IMR-90 (cell line): ENCODE results near the gene KRTAP9-9. TPM values are rescaled to one million over a fixed set of nuclear protein-coding genes. Genes with fewer than 3 reads are reported as not detected.

Source experiments
- ATAC-seq: fragments of 200-7000 bp; cut with Tn5 transposase; 2 replicates; pipeline ENCODE4 v1.9.1; 2020; ENCODE audit warnings: low read depth, mild to moderate bottlenecking, moderate library complexity
- BruUV-seq: library from RNA; stranded (reverse); fragments of 400-500 nt; replicated peaks from 2 replicates; lab custom pipeline; 2021; lab: Mats Ljungman, UMichigan
- CTCF ChIA-PET: fragments of 300-600 bp; formaldehyde crosslinking; extraction: SDS; loops from one replicate; lab custom pipeline; 2021; ENCODE audit warnings: antibody characterized with exemption; lab: Yijun Ruan, JAX
- POLR2A ChIA-PET: fragments of 300-600 bp; sonication (Branson Sonifier 250); formaldehyde crosslinking; loops from one replicate; lab custom pipeline; 2022; ENCODE audit warnings: antibody characterized with exemption; ENCODE audit not compliant: unreplicated experiment; lab: Charles Lee
- DNase-seq: peaks from one replicate; pipeline ENCODE4 v3.0.0; 2013
- H2AFZ ChIP-seq: replicated peaks from 2 replicates; pipeline ENCODE3; 2013; ENCODE audit warnings: low read length, mild to moderate bottlenecking; ENCODE audit not compliant: poor library complexity
- H2AK5ac ChIP-seq: 2 replicates; pipeline ENCODE4 v1.6.1; 2013; ENCODE audit warnings: low read depth, low read length, inconsistent platforms
- H2AK9ac ChIP-seq: replicated peaks from 2 replicates; pipeline ENCODE3; 2013; ENCODE audit warnings: mild to moderate bottlenecking, low read depth, low read length, moderate library complexity; ENCODE audit not compliant: poor library complexity
- H2BK120ac ChIP-seq: 2 replicates; pipeline ENCODE4 v1.6.1; 2013; ENCODE audit warnings: low read depth, low read length, inconsistent platforms
- H2BK15ac ChIP-seq: 3 replicates; pipeline ENCODE4 v1.6.1; 2013; ENCODE audit warnings: low read depth, low read length, inconsistent platforms
- H2BK20ac ChIP-seq: 2 replicates; pipeline ENCODE4 v1.6.1; 2013; ENCODE audit warnings: low read depth, mild to moderate bottlenecking, inconsistent platforms, low read length, moderate library complexity
- H2BK5ac ChIP-seq: 2 replicates; pipeline ENCODE4 v1.6.1; 2013; ENCODE audit warnings: mild to moderate bottlenecking, low read depth, low read length, inconsistent platforms; ENCODE audit not compliant: poor library complexity, severe bottlenecking
- H3K14ac ChIP-seq: replicated peaks from 2 replicates; pipeline ENCODE4 v1.6.1; 2013; ENCODE audit warnings: low read depth, low read length, inconsistent platforms
- H3K18ac ChIP-seq: 2 replicates; pipeline ENCODE4 v1.6.1; 2013; ENCODE audit warnings: low read depth, low read length, control low read depth
- H3K23ac ChIP-seq: 2 replicates; pipeline ENCODE4 v1.6.1; 2013; ENCODE audit warnings: low read depth, low read length, inconsistent platforms
- H3K27ac ChIP-seq: 2 replicates; pipeline ENCODE4 v1.5.1; 2013; ENCODE audit warnings: mild to moderate bottlenecking, control low read depth, low read length; ENCODE audit not compliant: insufficient read depth
- H3K27me3 ChIP-seq: 2 replicates; pipeline ENCODE4 v1.6.1; 2013; ENCODE audit warnings: low read length; ENCODE audit not compliant: control insufficient read depth, insufficient read depth
- H3K36me3 ChIP-seq: 2 replicates; pipeline ENCODE4 v1.6.1; 2013; ENCODE audit warnings: low read length, mixed read lengths; ENCODE audit not compliant: control insufficient read depth, insufficient read depth
- H3K4ac ChIP-seq: 2 replicates; pipeline ENCODE4 v1.6.1; 2013; ENCODE audit warnings: low read depth, low read length, inconsistent platforms
- H3K4me1 ChIP-seq: 2 replicates; pipeline ENCODE4 v1.6.1; 2013; ENCODE audit warnings: low read length, mixed read lengths; ENCODE audit not compliant: control insufficient read depth, insufficient read depth
- H3K4me2 ChIP-seq: 2 replicates; pipeline ENCODE4 v1.6.1; 2013; ENCODE audit warnings: low read depth, mild to moderate bottlenecking, control low read depth, low read length, moderate library complexity
- H3K4me3 ChIP-seq: 2 replicates; pipeline ENCODE4 v1.5.1; 2013; ENCODE audit warnings: low read depth, mild to moderate bottlenecking, control low read depth, low read length, moderate library complexity; ENCODE audit not compliant: insufficient read depth
- H3K56ac ChIP-seq: 2 replicates; pipeline ENCODE4 v1.6.1; 2013; ENCODE audit warnings: low read length, inconsistent platforms; ENCODE audit not compliant: insufficient read depth; ENCODE audit errors: extremely low read depth
- H3K79me1 ChIP-seq, 2 experiments: 2 replicates each; pipeline ENCODE4 v1.6.1; 2013; ENCODE audit warnings: low read length in 2 of 2, inconsistent platforms in 1 of 2, low read depth in 1 of 2
- H3K9ac ChIP-seq: 2 replicates; pipeline ENCODE4 v1.6.1; 2013; ENCODE audit warnings: low read depth, low read length, control low read depth
- H3K9me1 ChIP-seq: 2 replicates; pipeline ENCODE4 v1.6.1; 2013; ENCODE audit warnings: low read length, inconsistent platforms; ENCODE audit not compliant: insufficient read depth
- H3K9me3 ChIP-seq: 2 replicates; pipeline ENCODE4 v1.6.1; 2013; ENCODE audit warnings: low read length; ENCODE audit not compliant: control insufficient read depth, insufficient read depth
- H4K20me1 ChIP-seq: 2 replicates; pipeline ENCODE4 v1.6.1; 2013; ENCODE audit warnings: low read length, inconsistent platforms; ENCODE audit not compliant: insufficient read depth
- H4K5ac ChIP-seq: 2 replicates; pipeline ENCODE4 v1.6.1; 2013; ENCODE audit warnings: mild to moderate bottlenecking, low read depth, low read length, control low read depth
- H4K8ac ChIP-seq, 2 experiments: 2 replicates each; pipeline ENCODE4 v1.6.1; 2013; ENCODE audit warnings: low read depth in 2 of 2, low read length in 2 of 2, control low read depth in 1 of 2, inconsistent platforms in 1 of 2
- H4K91ac ChIP-seq: 2 replicates; pipeline ENCODE4 v1.6.1; 2013; ENCODE audit warnings: low read depth, low read length, inconsistent platforms; ENCODE audit not compliant: insufficient read depth
- BHLHE40 ChIP-seq: fragments of 150-350 bp; IDR thresholded peaks from 2 replicates; pipeline ENCODE4 v1.6.1; 2016; ENCODE audit warnings: mild to moderate bottlenecking, low read depth, low read length
- FOS ChIP-seq: fragments of 150-350 bp; IDR thresholded peaks from 2 replicates; pipeline ENCODE4 v1.6.1; 2016; ENCODE audit warnings: low read depth, low read length
- MAFK ChIP-seq: IDR thresholded peaks from 2 replicates; pipeline ENCODE4 v1.6.1; 2012; ENCODE audit warnings: low read depth, low read length, improper control_type of control experiment
- NFE2L2 ChIP-seq: fragments of 150-350 bp; IDR thresholded peaks from 2 replicates; pipeline ENCODE4 v1.6.1; 2016; ENCODE audit warnings: low read depth, mild to moderate bottlenecking, low read length
- POLR2A ChIP-seq: IDR thresholded peaks from 2 replicates; pipeline ENCODE4 v1.6.1; 2012; ENCODE audit warnings: mild to moderate bottlenecking, low read depth, low read length
- RCOR1 ChIP-seq: IDR thresholded peaks from 2 replicates; pipeline ENCODE4 v1.6.1; 2012; ENCODE audit warnings: mild to moderate bottlenecking, low read length, improper control_type of control experiment; ENCODE audit not compliant: insufficient replicate concordance
- RFX5 ChIP-seq: IDR thresholded peaks from 2 replicates; pipeline ENCODE4 v1.8.0; 2012; ENCODE audit warnings: low read depth, mild to moderate bottlenecking, low read length, moderate library complexity
- SMC3 ChIP-seq: fragments of 150-350 bp; IDR thresholded peaks from 2 replicates; pipeline ENCODE4 v1.6.1; 2016; ENCODE audit warnings: low read depth, mild to moderate bottlenecking, antibody characterized with exemption, low read length, moderate library complexity
- WGBS, 2 experiments: methylation state at CpG; one replicate each; pipeline versions ENCODE4 v1.1.5 to v1.1.7; 2013; ENCODE audit warnings: missing lambda C conversion rate in 2 of 2; ENCODE audit not compliant: insufficient read length in 1 of 2; ENCODE audit errors: extremely low coverage in 2 of 2; 5-methylcytosine and 5-hydroxymethylcytosine counted together
- dilution Hi-C: fragments of 300-500 bp; cut with HindIII; formaldehyde crosslinking; loops from one replicate; pipeline ENCODE4 v1.14.3; 2018; ENCODE audit warnings: low sequenced_read_pairs; ENCODE audit not compliant: unreplicated experiment
- in situ Hi-C: fragments of 300-500 bp; cut with MboI; formaldehyde crosslinking; loops from 3 replicates; pipeline ENCODE4 v1.14.3; 2019; ENCODE audit warnings: low sequenced_read_pairs, inconsistent platforms, mixed read lengths
- intact Hi-C: fragments of 100-400 bp; cut with micrococcal nuclease; formaldehyde crosslinking; loops from 2 replicates; pipeline ENCODE4 v1.10.0; 2022
- polyA plus RNA-seq, 3 experiments: library from polyadenylated mRNA; depleted of rRNA; stranded (reverse); fragments of >200 nt; gene quantifications; 2 replicates each; pipeline ENCODE4 v1.2.3, GENCODE V29; 2012; ENCODE audit warnings: low replicate concordance in 1 of 3
- total RNA-seq: library from RNA; depleted of rRNA; stranded (reverse); fragments of >200 nt; gene quantifications from 2 replicates; pipeline ENCODE4 v1.2.3, GENCODE V29; 2012
- TF ChIP-seq, protein P1 (sequence below): fragments of 150-350 bp; IDR thresholded peaks from 2 replicates; pipeline ENCODE4 v1.6.1; 2017; ENCODE audit warnings: mild to moderate bottlenecking, antibody characterized with exemption, low read length, low read depth
- TF ChIP-seq, protein P2 (sequence below): fragments of 150-350 bp; IDR thresholded peaks from 2 replicates; pipeline ENCODE4 v1.6.1; 2016; ENCODE audit warnings: low read depth, mild to moderate bottlenecking, low read length, moderate library complexity, borderline replicate concordance

KRTAP9-9 gene
- total and polyA plus RNA-seq, 2 of the 4 experiments (the other 2 are of a cell fraction) = not detected

DNA sequence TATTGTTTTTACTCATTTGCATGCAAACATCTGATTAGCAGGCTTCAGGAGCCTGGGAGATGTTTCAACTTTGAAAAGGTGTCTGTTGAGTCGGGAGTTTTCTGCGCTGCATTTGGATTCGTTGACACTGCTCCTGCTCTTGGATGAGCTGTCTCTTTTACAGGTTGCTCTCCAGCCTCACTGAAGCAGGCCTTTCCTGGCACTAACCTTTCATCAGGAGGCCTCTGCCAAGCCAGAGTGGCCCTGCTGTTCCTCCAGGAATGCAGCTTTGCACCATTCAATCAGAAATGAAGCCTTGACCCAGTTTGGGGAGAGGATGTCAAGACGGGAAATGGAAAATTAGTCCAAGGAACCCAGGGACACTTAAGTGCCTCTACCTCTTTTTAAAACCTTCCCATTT is 47.8 kb downstream of the KRTAP9-9 start:
- ChIA-PET POLR2A (no interaction called here), CTCF (no interaction called here)

More for the DNA sequence above, 47.8 kb downstream of the KRTAP9-9 start:
- Histone ChIP-seq H3K18ac (no peak overlapping the region), H3K14ac (no peak overlapping the region), H3K4me2 (no peak overlapping the region), H3K4me1 (no peaks in the 10 kb centered on the region), H4K5ac (no peak overlapping the region), H3K9me1 (peaks cover 5% of the 10 kb centered on the region; the same call in 1 of the 2 replicates), H4K91ac (no peak overlapping the region), H4K20me1 (no peaks in the 10 kb centered on the region), H3K79me1 (no peaks in the 10 kb centered on the region), H3K4ac (no peak overlapping the region), H2AK5ac (no peak overlapping the region), H3K56ac (no peak overlapping the region), H4K8ac (no peak overlapping the region), H3K9ac (no peak overlapping the region), H2BK5ac (no peak overlapping the region), H2BK20ac (no peak overlapping the region), H3K23ac (no peak overlapping the region), H3K27ac (no peak overlapping the region), H3K4me3 (no peak overlapping the region), H3K27me3 (peaks cover 2% of the 10 kb centered on the region; the same call in 1 of the 2 replicates), H3K9me3 (no peaks in the 10 kb centered on the region), H2BK120ac (no peak overlapping the region), H2AK9ac (no peak overlapping the region), H2AFZ (no peak overlapping the region), H2BK15ac (no peak overlapping the region), H3K36me3 (no peaks in the 10 kb centered on the region)
- dilution Hi-C loops = no loop called here
- ATAC-seq (no peak), DNase-seq (no peak)
- intact Hi-C loops = no loop called here
- no peak for TF ChIP-seq NFE2L2
- TF ChIP-seq, protein P1, sequence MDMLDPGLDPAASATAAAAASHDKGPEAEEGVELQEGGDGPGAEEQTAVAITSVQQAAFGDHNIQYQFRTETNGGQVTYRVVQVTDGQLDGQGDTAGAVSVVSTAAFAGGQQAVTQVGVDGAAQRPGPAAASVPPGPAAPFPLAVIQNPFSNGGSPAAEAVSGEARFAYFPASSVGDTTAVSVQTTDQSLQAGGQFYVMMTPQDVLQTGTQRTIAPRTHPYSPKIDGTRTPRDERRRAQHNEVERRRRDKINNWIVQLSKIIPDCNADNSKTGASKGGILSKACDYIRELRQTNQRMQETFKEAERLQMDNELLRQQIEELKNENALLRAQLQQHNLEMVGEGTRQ = no peak
- no peak for TF ChIP-seq SMC3
- TF ChIP-seq FOS = no peak
- no peak for TF ChIP-seq RCOR1
- TF ChIP-seq MAFK = no peak
- TF ChIP-seq, protein P2, sequence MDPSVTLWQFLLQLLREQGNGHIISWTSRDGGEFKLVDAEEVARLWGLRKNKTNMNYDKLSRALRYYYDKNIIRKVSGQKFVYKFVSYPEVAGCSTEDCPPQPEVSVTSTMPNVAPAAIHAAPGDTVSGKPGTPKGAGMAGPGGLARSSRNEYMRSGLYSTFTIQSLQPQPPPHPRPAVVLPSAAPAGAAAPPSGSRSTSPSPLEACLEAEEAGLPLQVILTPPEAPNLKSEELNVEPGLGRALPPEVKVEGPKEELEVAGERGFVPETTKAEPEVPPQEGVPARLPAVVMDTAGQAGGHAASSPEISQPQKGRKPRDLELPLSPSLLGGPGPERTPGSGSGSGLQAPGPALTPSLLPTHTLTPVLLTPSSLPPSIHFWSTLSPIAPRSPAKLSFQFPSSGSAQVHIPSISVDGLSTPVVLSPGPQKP = no peak
- no peak for TF ChIP-seq BHLHE40
- no peak for TF ChIP-seq RFX5
- TF ChIP-seq POLR2A = no peak
- BruUV-seq = no TSS peak
- 80% methylated on average over 2 of the region's 4 CpGs; no CpG with 5 or more reads in 1 of the 2 experiments for WGBS, 2 experiments
- in situ Hi-C loops = no loop called here
